A673 (cell line): Measurements from ENCODE around the gene ANKRD44. TPM values are rescaled to one million over a fixed set of nuclear protein-coding genes. Genes with fewer than 3 reads are reported as not detected.

ENCODE experiments used
- BruUV-seq: library from RNA; stranded (reverse); fragments of 400-500 nt; replicated peaks from 2 replicates; lab custom pipeline; 2021; lab: Mats Ljungman, UMichigan
- CTCF ChIA-PET: fragments of 300-600 bp; sonication (Branson Sonifier 250); formaldehyde crosslinking; loops from one replicate; lab custom pipeline; 2022; ENCODE audit warnings: antibody characterized with exemption; lab: Charles Lee
- POLR2A ChIA-PET: fragments of 300-600 bp; sonication (Branson Sonifier 250); formaldehyde crosslinking; loops from one replicate; lab custom pipeline; 2022; ENCODE audit warnings: antibody characterized with exemption; ENCODE audit not compliant: low non-redundant PET; lab: Charles Lee
- DNase-seq: peaks from one replicate; pipeline ENCODE4 v3.0.0-alpha.2; 2015; ENCODE audit warnings: low spot score
- H3K27ac ChIP-seq: fragments of 200-600 bp; sonication (generic); 2 replicates; pipeline ENCODE4 v1.5.1; 2016; ENCODE audit warnings: mixed run types, low read depth, mild to moderate bottlenecking, mixed read lengths, antibody characterized with exemption, low read length; ENCODE audit not compliant: poor library complexity, severe bottlenecking
- H3K27me3 ChIP-seq: fragments of 200-600 bp; sonication (generic); replicated peaks from 2 replicates; pipeline ENCODE4 v1.6.1; 2017; ENCODE audit warnings: mixed run types, low read depth, mild to moderate bottlenecking, mixed read lengths, antibody characterized with exemption, low read length; ENCODE audit not compliant: insufficient read depth, poor library complexity
- H3K36me3 ChIP-seq: fragments of 200-600 bp; sonication (generic); 2 replicates; pipeline ENCODE4 v1.6.1; 2016; ENCODE audit warnings: mixed run types, mild to moderate bottlenecking, mixed read lengths, antibody characterized with exemption, low read length; ENCODE audit not compliant: insufficient read depth, poor library complexity, severe bottlenecking
- H3K4me1 ChIP-seq: fragments of 200-600 bp; sonication (generic); 2 replicates; pipeline ENCODE4 v1.6.1; 2017; ENCODE audit warnings: mixed run types, mild to moderate bottlenecking, mixed read lengths, antibody characterized with exemption, low read length; ENCODE audit not compliant: insufficient read depth, poor library complexity, severe bottlenecking
- H3K4me3 ChIP-seq: fragments of 200-600 bp; sonication (generic); 2 replicates; pipeline ENCODE4 v1.5.1; 2016; ENCODE audit warnings: low read depth, mixed run types, mild to moderate bottlenecking, mixed read lengths, low read length; ENCODE audit not compliant: poor library complexity, severe bottlenecking
- H3K9me3 ChIP-seq: fragments of 200-600 bp; sonication (generic); 2 replicates; pipeline ENCODE4 v1.6.1; 2016; ENCODE audit warnings: mixed run types, low read depth, mild to moderate bottlenecking, mixed read lengths, antibody characterized with exemption, low read length; ENCODE audit not compliant: poor library complexity, severe bottlenecking
- CTCF ChIP-seq: fragments of 300-800, 200-600 bp; sonication (generic); conservative IDR thresholded peaks from 2 replicates; pipeline ENCODE4 v1.5.1; 2017; ENCODE audit warnings: low read depth, mild to moderate bottlenecking, antibody characterized with exemption, low read length, moderate library complexity, mixed read lengths
- EZH2 ChIP-seq: fragments of 200-600 bp; sonication (generic); IDR thresholded peaks from 2 replicates; pipeline ENCODE4 v1.6.1; 2017; ENCODE audit warnings: borderline replicate concordance, low read depth, mild to moderate bottlenecking, mixed read lengths, antibody characterized with exemption, low read length; ENCODE audit not compliant: poor library complexity, severe bottlenecking
- intact Hi-C: fragments of 100-400 bp; cut with micrococcal nuclease; formaldehyde crosslinking; loops from one replicate; pipeline ENCODE4 v1.10.0; 2022; ENCODE audit not compliant: unreplicated experiment
- total RNA-seq: library from RNA; stranded (reverse); gene quantifications from 2 replicates; pipeline ENCODE4 v1.2.3, GENCODE V29; 2021

Gene ANKRD44
- total RNA-seq, 1 experiment from 2014 or later = 17.0 TPM

- Histone ChIP-seq H3K4me1 (peaks cover 6% of the 10 kb centered on the region), H3K4me3 (no peak overlapping the region), H3K36me3 (no peaks in the 10 kb centered on the region), H3K27ac (no peak overlapping the region), H3K27me3 (no peaks in the 10 kb centered on the region), H3K9me3 (peaks cover 19% of the 10 kb centered on the region)
- DNase-seq = no peak
- intact Hi-C loops = no loop called here
- BruUV-seq = no TSS peak
- ChIA-PET POLR2A (no interaction called here), CTCF (no interaction called here)
- TF ChIP-seq CTCF (no peak), EZH2 (no peak)
Measured at GRCh38 chr2:197052356-197052755, 258.2 kb downstream of the ANKRD44 start.

GRCh38 chr2:197045115-197045514 is 265.5 kb downstream of the ANKRD44 start:
- CTCF ChIA-PET = no interaction called here
- POLR2A ChIA-PET = interaction anchor here (0.7 kb wide), 1 partner anchor 16 kb away, joined by 3 read pairs; no protein-coding TSS in a partner anchor
- no peaks in the 10 kb centered on the region for H3K27me3 ChIP-seq
- intact Hi-C loops = no loop called here
- no peaks in the 10 kb centered on the region for H3K4me1 ChIP-seq
- no peak overlapping the region for H3K27ac ChIP-seq
- no TSS peak for BruUV-seq
- DNase-seq = no peak
- TF ChIP-seq EZH2 = no peak
- TF ChIP-seq CTCF = no peak
- H3K36me3 ChIP-seq = no peaks in the 10 kb centered on the region
- no peak overlapping the region for H3K4me3 ChIP-seq
- no peaks in the 10 kb centered on the region for H3K9me3 ChIP-seq

GRCh38 chr2:197042739-197043196 is 267.8 kb downstream of the ANKRD44 start:
- no peaks in the 10 kb centered on the region for H3K36me3 ChIP-seq
- DNase-seq = no peak
- TF ChIP-seq EZH2 (no peak), CTCF (no peak)
- H3K4me3 ChIP-seq = no peak overlapping the region
- BruUV-seq = no TSS peak
- ChIA-PET POLR2A (no interaction called here), CTCF (no interaction called here)
- H3K27ac ChIP-seq = no peak overlapping the region
- H3K9me3 ChIP-seq = no peaks in the 10 kb centered on the region
- H3K4me1 ChIP-seq = no peaks in the 10 kb centered on the region
- intact Hi-C loops = no loop called here
- H3K27me3 ChIP-seq = no peaks in the 10 kb centered on the region
